OCI-M1 (cell line): ENCODE data around the gene PPP2R3B.
"Not testable (repeated sequence)": the region's sequence is repeated elsewhere in the genome, so short reads cannot be mapped to it uniquely, and the experiment has no call there.

Experiments
- DNase-seq: peaks from one replicate; lab custom pipeline; 2025; lab: John Stamatoyannopoulos, UW

Gene PPP2R3B

DNA sequence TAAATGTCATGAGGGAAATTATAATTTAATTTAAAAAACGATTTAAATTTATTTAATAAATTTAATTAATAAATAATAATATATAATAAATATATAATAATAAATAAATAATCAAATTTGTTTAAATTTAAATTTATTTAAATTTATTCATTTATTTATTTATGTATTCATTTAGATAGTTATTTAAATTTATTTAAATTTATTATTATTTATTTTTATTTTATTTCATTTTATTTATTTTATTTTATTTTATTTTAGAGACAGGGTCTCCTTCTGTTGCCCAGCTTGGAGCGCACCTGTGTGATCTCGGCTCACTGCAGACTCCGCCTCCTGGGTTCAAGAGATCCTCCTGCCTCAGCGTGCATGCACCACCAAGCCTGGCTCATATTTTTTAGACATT is 18.4 kb upstream of the PPP2R3B start:
- no peak for DNase-seq

GRCh38 chrX:404656-405055 is 17.9 kb upstream of the PPP2R3B start:
- no peak for DNase-seq

DNA sequence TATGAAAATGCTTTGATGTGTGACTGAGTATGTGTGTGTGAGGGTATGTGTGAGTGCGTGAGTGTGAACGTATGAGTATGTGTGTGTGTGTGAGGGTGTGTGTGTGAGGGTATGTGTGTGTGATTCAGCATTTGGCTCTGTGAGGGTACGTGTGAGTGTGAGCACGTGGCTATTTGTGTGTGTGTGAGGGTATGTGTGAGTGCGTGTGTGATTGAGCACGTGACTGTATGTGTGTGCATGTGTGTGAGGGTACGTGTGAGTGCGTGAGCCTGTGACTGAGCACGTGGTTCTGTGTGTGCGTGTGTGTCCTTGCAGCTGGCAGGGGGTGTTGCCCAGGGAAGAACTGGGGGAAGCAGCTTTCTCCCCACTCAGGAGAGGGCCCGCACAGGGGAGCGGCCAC is 16.1 kb upstream of the PPP2R3B start:
- DNase-seq: no peak

DNA sequence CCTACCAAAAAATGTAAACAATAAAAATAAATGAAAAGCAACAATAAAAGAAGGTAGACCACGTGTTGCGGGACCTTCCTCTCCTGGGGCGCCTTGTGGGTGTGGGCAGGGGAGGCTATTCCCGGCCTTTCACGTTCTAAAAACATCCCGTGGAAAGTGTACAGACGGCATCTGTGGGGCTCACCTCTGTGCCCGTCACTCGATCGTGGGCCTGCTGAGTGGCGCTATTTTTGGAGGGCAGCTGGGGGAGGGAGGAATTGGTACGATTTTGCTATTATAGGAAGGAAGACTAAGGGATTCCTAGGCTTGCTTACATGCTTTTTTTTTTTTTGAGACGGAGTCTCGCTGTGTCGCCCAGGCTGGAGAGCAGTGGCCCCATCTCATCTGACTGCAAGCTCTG is 13.6 kb upstream of the PPP2R3B start:
- no peak for DNase-seq

DNA sequence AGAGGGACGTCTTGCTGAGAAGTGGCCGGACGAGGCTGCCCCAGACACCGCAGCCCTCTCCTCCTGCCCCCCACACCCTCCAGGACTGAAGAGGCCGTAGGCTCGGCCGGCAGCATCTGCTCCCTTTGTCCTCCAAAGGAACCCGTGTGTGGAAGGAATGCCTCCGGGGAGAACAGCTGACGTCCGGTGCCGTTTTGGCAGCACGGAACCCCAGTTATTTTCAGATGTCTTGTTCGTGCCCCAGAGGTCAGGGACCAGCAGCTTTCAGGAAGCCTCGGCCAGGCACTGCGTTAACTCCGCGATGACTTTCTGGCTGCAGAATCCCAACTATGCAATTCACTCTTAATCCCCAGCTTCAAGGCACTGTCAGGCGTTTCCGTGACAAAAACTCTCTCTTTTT is 10.9 kb upstream of the PPP2R3B start:
- DNase-seq: no peak

- DNase-seq: no peak
These were observed 8.1 kb upstream of the PPP2R3B start for GRCh38 chrX:394830-395229.

DNA sequence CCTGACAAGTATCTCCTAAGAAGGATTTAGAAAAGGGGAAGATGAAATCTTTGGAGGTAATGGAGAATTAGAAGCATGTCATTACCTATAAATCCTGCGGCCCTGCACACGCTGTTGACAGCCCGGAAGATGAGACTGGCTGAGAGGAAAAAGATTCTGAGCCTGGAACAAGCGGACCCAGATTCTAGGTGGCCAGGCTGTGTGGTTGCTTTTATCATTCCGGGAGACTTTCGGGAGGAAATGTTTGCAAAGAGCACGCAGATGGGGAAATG is 5.8 kb upstream of the PPP2R3B start:
- no peak for DNase-seq

DNA sequence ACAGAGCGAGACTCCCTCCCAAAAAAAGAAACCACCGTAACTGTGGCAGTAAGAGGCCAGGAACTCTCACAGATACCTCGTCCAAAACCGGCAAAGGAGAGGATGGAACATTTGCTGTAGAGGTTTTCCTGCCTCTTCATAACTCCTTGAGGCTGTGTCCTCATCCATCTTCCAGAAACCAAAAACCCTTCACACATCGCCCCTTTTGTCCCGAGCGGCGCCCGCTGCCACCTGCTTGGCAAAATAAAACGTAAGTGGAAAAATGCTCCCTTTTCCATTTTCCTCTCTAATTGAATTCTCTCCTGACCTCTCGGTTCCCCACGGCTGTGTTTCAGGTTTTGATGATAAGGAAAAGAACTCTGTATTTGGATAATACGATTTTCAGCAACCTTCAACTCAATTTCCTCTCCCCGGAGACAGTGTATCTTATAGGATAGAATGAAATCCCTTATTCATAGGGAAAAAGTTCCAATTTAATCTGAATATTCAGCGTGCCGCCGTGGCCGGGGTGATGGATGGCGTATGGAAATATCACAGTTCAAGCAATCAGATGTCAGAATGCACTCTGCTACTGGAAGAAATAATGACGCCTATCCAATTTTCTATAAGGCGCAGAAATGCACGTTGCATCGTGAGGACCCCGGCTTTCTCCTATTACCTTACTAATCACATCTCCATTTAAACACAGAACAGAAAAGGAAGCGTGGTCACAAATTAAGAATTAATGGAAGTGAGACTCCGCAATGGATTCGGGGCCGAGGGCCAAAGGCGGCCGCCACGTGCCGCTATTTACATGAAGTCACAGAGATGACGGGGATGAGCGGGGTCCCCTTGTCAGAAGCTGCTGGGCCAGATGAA is 5.2 kb upstream of the PPP2R3B start:
- DNase-seq: no peak

DNA sequence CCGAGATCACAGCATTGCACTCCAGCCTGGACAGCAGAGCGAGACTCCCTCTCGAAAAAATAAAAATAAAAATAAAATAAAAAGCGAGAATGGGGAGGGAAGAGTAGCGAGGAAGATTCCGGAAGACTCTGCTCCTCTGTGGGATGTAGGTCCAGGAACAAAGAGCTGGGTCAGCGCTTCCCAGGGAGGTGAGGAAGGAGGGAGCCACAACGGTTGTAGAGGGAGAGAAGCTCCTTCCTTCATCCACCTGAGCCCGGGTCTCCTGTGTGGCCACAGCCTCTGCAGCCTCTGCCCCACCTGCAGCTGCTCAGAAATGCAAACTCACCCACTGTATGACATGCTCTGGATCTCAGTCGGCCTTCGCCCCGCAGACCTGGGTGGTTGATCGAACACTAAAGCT is 3.8 kb upstream of the PPP2R3B start:
- no peak for DNase-seq

GRCh38 chrX:389021-389441 is 2.3 kb upstream of the PPP2R3B start:
- no peak for DNase-seq

GRCh38 chrX:387729-388128 is 1.0 kb upstream of the PPP2R3B start:
- no peak for DNase-seq

GRCh38 chrX:386239-386767 is 404 bp downstream of the PPP2R3B start:
- DNase-seq: no peak

- not testable (repeated sequence) for DNase-seq
These were observed 971 bp downstream of the PPP2R3B start for GRCh38 chrX:385736-386135.

- no peak for DNase-seq
These were observed 1.8 kb downstream of the PPP2R3B start for GRCh38 chrX:384861-385260.

GRCh38 chrX:378443-378842 is 8.3 kb downstream of the PPP2R3B start:
- no peak for DNase-seq

GRCh38 chrX:376206-376605 is 10.5 kb downstream of the PPP2R3B start:
- not testable (repeated sequence) for DNase-seq

GRCh38 chrX:375181-376036 is 11.3 kb downstream of the PPP2R3B start:
- DNase-seq: no peak

DNA sequence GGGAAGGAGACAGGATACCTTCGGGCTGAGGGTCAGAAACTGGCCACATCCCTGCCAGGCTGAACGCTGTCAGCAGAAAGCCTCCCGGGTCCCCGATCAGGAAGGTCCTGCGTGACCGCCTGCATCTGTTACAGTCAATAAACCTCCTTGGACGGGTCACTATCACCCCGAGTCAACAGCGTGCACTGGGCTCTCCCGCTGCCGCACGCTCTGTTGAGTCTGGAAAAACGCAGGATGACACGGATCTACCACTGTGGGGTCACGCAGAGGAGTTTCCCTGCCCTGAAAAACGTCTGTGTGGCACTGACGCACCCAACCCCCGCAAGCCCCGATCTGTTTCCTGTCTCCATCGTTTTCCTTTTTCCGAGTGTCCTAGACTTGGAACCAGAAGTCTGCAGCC is 12.1 kb downstream of the PPP2R3B start:
- DNase-seq: no peak

GRCh38 chrX:373641-374471 is 12.9 kb downstream of the PPP2R3B start:
- DNase-seq: no peak

GRCh38 chrX:372856-373640 is 13.7 kb downstream of the PPP2R3B start:
- no peak for DNase-seq

GRCh38 chrX:371907-372306 is 14.8 kb downstream of the PPP2R3B start:
- no peak for DNase-seq
